Measurements from ENCODE around the gene BANK1. TPM values are rescaled to one million over a fixed set of nuclear protein-coding genes. Genes with fewer than 3 reads are reported as not detected.

BANK1 gene
- total RNA-seq, 1 experiment from 2014 or later, result 1.1 TPM

- H3K27me3 Mint-ChIP-seq (ENCODE audit: low read depth), result no peaks in the 10 kb centered on the region
- H3K4me3 Mint-ChIP-seq, result no peak overlapping the region
- peaks cover 15 to 18% of the 10 kb centered on the region in 2 experiments for H3K9me3 Mint-ChIP-seq
These were observed 330.3 kb downstream of the BANK1 start for GRCh38 chr4:102120846-102121245.

More at GRCh38 chr4:102120846-102121245, 330.3 kb downstream of the BANK1 start:
- no peak overlapping the region for H2BK20ac ChIP-seq (ENCODE audit: low read depth, low read length, poor library complexity, severe bottlenecking)
- H2BK120ac ChIP-seq (ENCODE audit: low read depth, low read length, poor library complexity, severe bottlenecking), result no peak overlapping the region
- no peak overlapping the region for H3K4ac ChIP-seq (ENCODE audit: low read depth, low read length)
- no peak overlapping the region for H4K91ac ChIP-seq (ENCODE audit: insufficient read length, low read depth, low read length)
- Mint-ChIP-seq H3K36me3 (ENCODE audit: insufficient read depth in 1 of 3, low read depth in 3 of 3) (peaks cover 7 to 20% (median 12%) of the 10 kb centered on the region in 3 experiments; a peak in 6 of 7 replicates), H3K4me1 (no peaks in the 10 kb centered on the region), H3K27ac (no peak overlapping the region)
- no peak overlapping the region for H2AK5ac ChIP-seq (ENCODE audit: insufficient read length, low read length)
- H3K23me2 ChIP-seq (ENCODE audit: insufficient read length, low read depth, low read length, poor library complexity, severe bottlenecking), result no peaks in the 10 kb centered on the region
- H3K27me3 ChIP-seq (ENCODE audit: insufficient read depth, low read length), result no peaks in the 10 kb centered on the region
- H3K4me2 ChIP-seq (ENCODE audit: insufficient read depth, insufficient read length, low read length), result no peak overlapping the region
- H3K23ac ChIP-seq (ENCODE audit: insufficient read length, low read depth, low read length), result no peak overlapping the region
- H3K27ac ChIP-seq (ENCODE audit: insufficient read length, low read depth, low read length), result no peak overlapping the region
- no peak overlapping the region for H2AFZ ChIP-seq (ENCODE audit: low read length)
- H3K9ac ChIP-seq (ENCODE audit: extremely low read depth, insufficient read length, low read length), result no peak overlapping the region
- H3K18ac ChIP-seq (ENCODE audit: insufficient read length, low read depth, low read length), result no peak overlapping the region
- no peak overlapping the region for H3K14ac ChIP-seq (ENCODE audit: insufficient read depth, low read length)
- no peaks in the 10 kb centered on the region for H3K79me1 ChIP-seq (ENCODE audit: insufficient read depth, low read depth, low read length, poor library complexity, severe bottlenecking)
- H4K20me1 ChIP-seq (ENCODE audit: control insufficient read depth, insufficient read depth, insufficient read length), result no peaks in the 10 kb centered on the region
- no peak overlapping the region for H4K5ac ChIP-seq (ENCODE audit: insufficient read length, low read depth, low read length)
- TF ChIP-seq CTCF (conservative IDR thresholded peaks at IDR 0.05), result no peak
- no peak overlapping the region for H3K56ac ChIP-seq (ENCODE audit: insufficient read length, low read depth, low read length)
- H2BK5ac ChIP-seq (ENCODE audit: insufficient read length, low read length), result no peak overlapping the region
- no peak overlapping the region for H2BK12ac ChIP-seq (ENCODE audit: insufficient read length, low read depth, low read length)
- H3T11ph ChIP-seq (ENCODE audit: low read length), result no peak overlapping the region
- H4K8ac ChIP-seq (replicated peaks; ENCODE audit: insufficient read length, low read depth, low read length), result no peak overlapping the region
- DNase-seq, result no peak
- no peaks in the 10 kb centered on the region for H3K9me3 ChIP-seq (ENCODE audit: control insufficient read depth, low read depth, low read length)
- no peak overlapping the region for H2BK15ac ChIP-seq (ENCODE audit: low read depth, low read length)
- no peaks in the 10 kb centered on the region for H3K79me2 ChIP-seq (ENCODE audit: insufficient read depth, low read length)
- no peaks in the 10 kb centered on the region for H3K4me1 ChIP-seq (ENCODE audit: insufficient read depth, low read length)

Data from H9 (cell line).